HG02973 (cell line): ENCODE measurements around the gene CFL2.

Experiments used
- ATAC-seq: cut with Tn5 transposase; IDR thresholded peaks from one replicate; pipeline ENCODE4 v1.9.1; 2021; ENCODE audit warnings: moderate library complexity; ENCODE audit not compliant: unreplicated experiment

CFL2 gene

DNA sequence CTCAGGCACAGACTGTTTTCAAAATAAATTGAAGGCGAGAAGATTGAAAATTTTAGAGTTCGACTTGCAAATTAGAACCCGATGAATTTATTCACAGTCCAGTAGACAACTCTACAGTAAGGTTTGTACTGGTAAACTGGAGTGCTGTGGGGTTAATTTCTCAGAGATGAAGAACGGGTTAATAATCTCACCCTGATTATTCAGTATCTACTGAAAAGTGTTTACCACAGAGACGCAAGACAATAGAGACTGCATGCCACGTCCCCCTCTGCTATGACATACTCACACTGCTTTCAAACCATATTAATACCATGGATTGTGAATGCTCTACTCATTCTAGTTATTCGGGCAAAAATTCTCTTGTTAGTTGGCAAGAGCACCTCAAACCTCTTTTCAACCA lies 36.1 kb downstream of the CFL2 start:
- ATAC-seq = no peak

DNA sequence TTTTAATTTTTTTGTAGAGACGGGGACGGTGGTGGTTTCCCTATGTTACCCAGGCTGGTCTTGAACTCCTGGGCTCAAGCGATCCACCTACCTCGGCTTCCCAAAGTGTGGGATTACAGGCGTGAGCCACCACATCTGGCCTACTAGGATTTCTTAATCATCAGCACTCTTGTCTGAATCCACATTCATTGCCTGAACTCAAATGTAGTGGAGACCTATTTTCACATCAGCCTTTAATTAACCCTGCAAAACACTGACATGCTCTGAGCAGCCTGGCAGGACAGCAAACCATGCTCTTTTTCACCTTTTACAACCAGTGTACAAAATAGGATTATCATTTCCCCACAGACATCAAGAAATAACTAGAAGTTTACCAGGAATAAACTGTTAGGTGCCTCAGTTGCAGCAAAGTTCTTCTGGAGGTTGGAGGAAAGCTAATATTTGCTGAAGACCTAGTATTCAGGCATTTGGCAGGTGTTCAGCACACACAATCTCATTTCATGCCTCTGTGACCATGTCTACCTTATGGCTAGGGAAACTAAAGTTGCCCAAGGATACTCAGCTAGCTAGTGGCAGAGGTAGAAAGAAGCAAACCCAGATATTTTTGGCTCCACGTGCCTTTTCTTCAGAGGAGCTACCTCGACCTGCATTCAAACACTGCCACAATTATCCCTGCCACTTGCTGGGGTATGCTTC lies 37.7 kb downstream of the CFL2 start:
- no peak for ATAC-seq

DNA sequence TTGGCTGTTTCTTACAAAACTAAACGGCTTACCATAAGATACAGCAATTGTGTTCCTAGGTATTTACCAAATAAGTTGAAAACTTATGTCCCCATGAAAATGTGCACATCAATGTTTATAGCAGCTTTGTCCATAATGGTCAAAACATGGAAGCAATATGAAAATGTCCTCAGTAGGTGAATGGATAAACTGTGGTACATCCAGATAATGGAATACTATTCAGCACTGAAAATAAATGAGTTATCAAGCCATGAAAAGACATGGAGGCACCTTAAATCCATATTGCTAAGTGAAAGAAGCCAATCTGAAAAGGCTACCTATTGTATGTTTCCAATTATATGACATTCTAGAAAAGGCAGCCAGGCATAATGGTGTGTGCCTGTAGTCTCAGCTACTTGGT lies 40.7 kb downstream of the CFL2 start:
- ATAC-seq = no peak

DNA sequence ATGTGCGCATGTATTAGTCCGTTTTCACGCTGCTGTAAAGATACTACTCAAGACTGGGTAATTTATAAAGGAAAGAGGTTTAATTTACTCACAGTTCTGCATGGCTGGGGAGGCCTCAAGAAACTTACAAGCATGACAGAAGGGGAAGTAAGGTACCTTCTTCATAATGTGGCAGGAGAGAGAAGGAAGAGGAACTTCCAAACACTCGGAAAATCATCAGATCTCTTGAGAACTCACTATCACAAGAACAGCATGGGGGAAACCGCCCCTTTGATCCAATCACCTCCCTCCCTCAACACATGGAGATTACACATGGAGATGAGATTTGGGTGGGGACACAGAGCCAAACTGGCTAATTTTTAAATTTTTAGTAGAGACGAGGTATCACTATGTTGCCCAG lies 42.7 kb downstream of the CFL2 start:
- no peak for ATAC-seq

DNA sequence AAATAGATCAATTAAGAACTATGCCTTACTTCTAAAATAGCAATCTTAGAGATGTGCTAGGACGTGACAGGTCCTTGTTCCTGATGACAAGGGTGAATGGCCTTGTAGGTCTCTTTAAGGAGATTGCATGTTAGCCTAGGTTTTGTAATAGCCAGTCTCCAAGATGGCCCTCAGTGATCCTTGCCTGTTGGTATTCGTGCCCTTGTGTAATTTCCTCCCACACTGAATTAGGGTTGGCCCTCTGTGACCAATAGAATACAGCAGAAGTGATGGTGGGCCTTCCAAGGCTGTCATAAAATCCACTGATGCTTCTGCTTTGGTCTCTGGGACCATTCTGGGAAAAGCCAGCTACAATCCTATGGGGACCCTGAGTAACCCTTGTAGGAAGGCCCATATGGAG lies 46.3 kb downstream of the CFL2 start:
- no peak for ATAC-seq

DNA sequence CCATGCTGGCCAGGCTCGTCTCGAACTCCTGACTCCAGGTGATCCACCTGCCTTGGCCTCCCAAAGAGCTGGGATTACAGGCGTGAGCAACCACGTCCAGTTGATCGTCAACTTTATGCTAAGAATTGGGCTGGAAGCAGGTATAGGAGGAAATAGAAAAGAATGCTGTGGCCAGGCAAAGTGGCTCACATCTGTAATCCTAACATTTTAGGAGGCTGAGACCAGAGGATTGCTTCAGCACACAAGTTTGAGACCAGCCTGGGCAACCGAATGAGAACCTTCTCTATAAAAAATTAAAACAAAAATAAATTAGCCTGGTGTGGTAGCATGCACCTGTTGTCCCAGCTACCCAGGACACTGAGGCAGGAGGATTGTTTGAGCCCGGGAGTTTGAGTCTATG lies 47.4 kb downstream of the CFL2 start:
- ATAC-seq = no peak

DNA sequence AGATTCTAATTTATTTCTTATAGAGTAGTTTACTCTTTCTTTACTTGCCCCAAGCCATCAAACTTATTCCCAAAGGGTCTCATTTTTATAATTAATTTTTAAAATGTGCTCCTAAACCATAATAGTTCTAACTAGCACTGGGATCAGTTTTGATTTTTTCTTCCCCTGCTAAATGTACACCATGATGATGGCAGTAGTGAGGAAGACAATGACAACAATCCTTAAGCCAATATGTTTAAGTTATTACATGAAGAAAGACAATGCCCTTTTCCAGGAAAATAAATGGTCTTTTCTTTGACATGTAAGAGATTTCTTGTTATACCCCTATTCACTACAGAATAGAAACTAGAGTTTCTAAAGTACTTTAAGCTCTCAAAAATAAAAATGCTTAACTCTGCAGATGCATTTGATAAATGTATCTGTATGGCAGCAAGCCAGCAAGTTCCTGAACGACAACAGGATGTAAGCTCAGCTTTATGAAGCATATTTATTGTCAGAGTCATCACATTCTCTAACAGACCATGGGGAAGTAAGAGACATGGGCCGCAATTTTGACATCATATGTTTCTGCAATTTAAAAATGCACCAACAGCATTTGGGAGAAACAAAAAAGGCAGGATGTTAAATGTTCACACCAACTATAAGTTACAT lies 48.5 kb downstream of the CFL2 start:
- no peak for ATAC-seq

DNA sequence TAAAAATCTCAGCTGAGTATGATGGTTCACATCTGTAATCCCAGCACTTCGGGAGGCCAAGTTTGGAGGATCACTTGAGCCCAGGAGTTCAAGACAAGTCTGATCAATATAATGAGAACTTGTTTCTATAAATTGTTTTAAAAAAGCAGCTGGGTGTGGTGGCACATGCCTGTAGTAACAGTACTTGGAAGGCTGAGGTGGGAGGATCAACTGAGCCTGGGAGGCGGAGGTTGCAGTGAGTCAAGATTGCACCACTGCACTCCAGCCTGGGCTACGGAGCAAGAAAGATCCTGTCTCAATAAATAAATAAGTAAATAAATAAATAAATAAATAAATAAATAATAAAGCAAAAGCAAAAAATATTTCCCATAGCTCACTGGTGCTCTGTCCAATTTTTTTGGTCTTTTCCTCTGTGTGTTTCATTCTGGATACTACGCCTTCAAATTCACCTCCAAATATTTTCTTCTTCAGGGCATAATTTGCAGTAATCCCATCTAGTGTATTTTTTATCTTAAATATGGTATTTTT lies 51.8 kb downstream of the CFL2 start:
- no peak for ATAC-seq

DNA sequence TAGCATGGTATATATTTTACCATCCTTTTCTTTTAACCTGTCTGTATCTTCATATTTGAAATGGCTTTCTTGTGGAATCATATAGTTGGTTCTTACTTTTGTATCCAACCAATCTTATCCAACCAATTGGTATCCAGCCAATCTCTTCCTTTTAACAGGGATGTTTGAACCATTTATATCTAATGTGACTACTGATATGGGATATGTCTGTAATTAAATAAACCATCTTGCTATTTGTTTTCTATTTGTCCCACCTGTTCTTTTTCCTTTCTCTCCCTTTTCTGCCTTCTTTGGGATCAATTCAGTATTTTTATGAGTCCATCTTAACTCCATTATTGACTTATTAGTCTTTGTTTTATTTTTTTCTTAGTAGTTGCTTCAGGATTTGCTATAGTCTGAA lies 53.6 kb downstream of the CFL2 start:
- ATAC-seq = no peak
